Measurements from ENCODE around the gene BMI1. TPM values are rescaled to one million over a fixed set of nuclear protein-coding genes. Genes with fewer than 3 reads are reported as not detected.
"Not testable (repeated sequence)": the region's sequence is repeated elsewhere in the genome, so short reads cannot be mapped to it uniquely, and the experiment has no call there.

The BMI1 gene
- polyA plus RNA-seq, 4 donors = 97.6 to 150 (median 105) TPM

- DNase-seq (ENCODE audit: low read depth in 4 of 4, low spot score in 3 of 4) = no peak
Measured at GRCh38 chr10:22338931-22339330, 18.0 kb downstream of the BMI1 start.

- no peak for DNase-seq (ENCODE audit: low read depth in 4 of 4, low spot score in 3 of 4)
Measured at GRCh38 chr10:22339761-22340328, 18.9 kb downstream of the BMI1 start.

GRCh38 chr10:22340329-22341189 lies 19.7 kb downstream of the BMI1 start:
- DNase-seq (ENCODE audit: low read depth in 4 of 4, low spot score in 3 of 4) = no peak

GRCh38 chr10:22341190-22341925 lies 20.5 kb downstream of the BMI1 start:
- no peak for DNase-seq (ENCODE audit: low read depth in 4 of 4, low spot score in 3 of 4)

- no peak for DNase-seq (ENCODE audit: low read depth in 4 of 4, low spot score in 3 of 4)
Measured at GRCh38 chr10:22341926-22342196, 21.0 kb downstream of the BMI1 start.

- DNase-seq (ENCODE audit: low read depth in 4 of 4, low spot score in 3 of 4) = no peak
Measured at GRCh38 chr10:22342421-22342820, 21.5 kb downstream of the BMI1 start.

- DNase-seq (ENCODE audit: low read depth in 4 of 4, low spot score in 3 of 4) = no peak
Measured at GRCh38 chr10:22343731-22344130, 22.8 kb downstream of the BMI1 start.

- DNase-seq (ENCODE audit: low read depth in 4 of 4, low spot score in 3 of 4) = no peak
Measured at GRCh38 chr10:22344249-22344648, 23.4 kb downstream of the BMI1 start.

GRCh38 chr10:22344781-22345300 lies 23.9 kb downstream of the BMI1 start:
- DNase-seq (ENCODE audit: low read depth in 4 of 4, low spot score in 3 of 4) = no peak

GRCh38 chr10:22345301-22346095 lies 24.6 kb downstream of the BMI1 start, which contains the start of gene SPAG6:
SPAG6 (plus strand) TSS chr10:22345496; CDS start chr10:22345612, 116 bp downstream.
- DNase-seq (ENCODE audit: low read depth in 4 of 4, low spot score in 3 of 4) = no peak

- no peak for DNase-seq (ENCODE audit: low read depth in 4 of 4, low spot score in 3 of 4)
Measured at GRCh38 chr10:22346096-22346661, 25.3 kb downstream of the BMI1 start.

GRCh38 chr10:22349755-22350154 lies 28.9 kb downstream of the BMI1 start:
- DNase-seq (ENCODE audit: low read depth in 4 of 4, low spot score in 3 of 4) = no peak

- no peak for DNase-seq (ENCODE audit: low read depth in 4 of 4, low spot score in 3 of 4)
Measured at GRCh38 chr10:22351131-22351703, 30.3 kb downstream of the BMI1 start.

GRCh38 chr10:22356324-22356873 lies 35.5 kb downstream of the BMI1 start:
- no peak for DNase-seq (ENCODE audit: low read depth in 4 of 4, low spot score in 3 of 4)

- DNase-seq (ENCODE audit: low read depth in 4 of 4, low spot score in 3 of 4) = not testable (repeated sequence)
Measured at GRCh38 chr10:22357770-22358169, 36.9 kb downstream of the BMI1 start.

- DNase-seq (ENCODE audit: low read depth in 4 of 4, low spot score in 3 of 4) = no peak
Measured at GRCh38 chr10:22363305-22363704, 42.4 kb downstream of the BMI1 start.

- DNase-seq (ENCODE audit: low read depth in 4 of 4, low spot score in 3 of 4) = no peak
Measured at GRCh38 chr10:22364407-22365140, 43.7 kb downstream of the BMI1 start.

GRCh38 chr10:22365233-22365632 lies 44.3 kb downstream of the BMI1 start:
- no peak for DNase-seq (ENCODE audit: low read depth in 4 of 4, low spot score in 3 of 4)

All from left renal pelvis (tissue), 4 donors.